HG03565 (cell line): ENCODE data around the gene ITGB5.
"Not testable (repeated sequence)": the region's sequence is repeated elsewhere in the genome, so short reads cannot be mapped to it uniquely, and the experiment has no call there.

Experiments used
- ATAC-seq: cut with Tn5 transposase; IDR thresholded peaks from one replicate; pipeline ENCODE4 v1.9.1; 2021; ENCODE audit warnings: mild to moderate bottlenecking, moderate library complexity; ENCODE audit not compliant: unreplicated experiment

ITGB5 gene

DNA sequence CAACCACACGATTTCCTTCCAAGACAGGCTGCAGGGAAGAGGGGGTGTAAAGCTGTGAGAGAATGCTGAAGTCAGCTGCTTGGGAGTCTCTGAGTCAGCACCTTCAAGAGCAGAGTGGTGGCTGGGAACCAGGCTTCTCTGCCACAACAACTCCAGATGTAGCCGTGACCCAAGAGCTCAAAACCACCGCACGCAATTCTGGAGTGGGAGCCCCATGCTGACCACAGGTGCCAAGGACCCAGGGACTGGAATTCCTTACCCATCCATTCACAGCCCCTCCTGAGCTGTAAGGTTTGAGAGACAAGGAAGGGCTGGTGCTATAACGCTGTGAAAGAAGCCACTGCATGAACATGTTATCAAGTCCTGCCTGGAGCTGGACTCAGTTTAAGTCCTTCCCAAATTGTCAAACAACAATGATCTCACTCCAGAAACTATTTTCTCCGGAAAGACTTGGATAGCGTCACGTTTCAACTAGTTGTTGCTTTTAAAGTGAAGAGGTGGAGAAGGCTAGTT is 95.5 kb downstream of the ITGB5 start:
- ATAC-seq = no peak

DNA sequence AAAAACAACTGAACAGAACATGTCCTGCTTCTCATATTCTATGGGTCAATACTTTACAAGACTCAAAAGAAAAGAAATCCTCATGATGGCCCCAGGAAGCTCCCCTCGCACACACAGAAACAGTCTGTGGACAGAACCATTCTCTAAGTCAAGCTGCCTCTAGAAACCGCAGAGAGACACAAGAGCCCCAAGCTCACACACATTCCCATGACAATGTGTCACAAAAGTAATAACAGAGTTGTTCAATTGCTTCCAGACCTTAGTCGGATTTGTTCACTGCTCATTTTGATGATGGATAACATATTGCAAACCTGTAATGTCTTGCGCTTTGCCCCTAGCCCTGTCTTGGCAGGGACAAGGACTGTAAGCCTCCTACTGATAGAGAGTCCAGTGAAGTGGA is 96.0 kb downstream of the ITGB5 start:
- no peak for ATAC-seq

DNA sequence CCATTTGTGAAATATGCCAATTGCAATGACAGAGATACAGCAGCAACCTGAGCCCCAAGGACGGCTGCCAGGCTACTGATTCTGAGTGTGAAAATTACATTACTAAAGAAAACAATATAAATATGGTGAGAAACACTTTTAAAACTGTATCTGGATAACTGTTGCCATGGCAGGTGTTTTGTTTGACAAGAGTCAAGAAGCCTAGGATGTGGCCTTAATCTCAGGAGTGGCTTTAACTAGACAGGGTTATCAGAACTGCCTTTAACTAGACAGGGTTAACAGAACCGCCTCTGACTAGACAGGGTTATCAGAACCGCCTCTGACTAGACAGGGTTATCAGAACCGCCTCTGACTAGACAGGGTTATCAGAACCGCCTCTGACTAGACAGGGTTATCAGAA is 98.1 kb downstream of the ITGB5 start:
- ATAC-seq = not testable (repeated sequence)

DNA sequence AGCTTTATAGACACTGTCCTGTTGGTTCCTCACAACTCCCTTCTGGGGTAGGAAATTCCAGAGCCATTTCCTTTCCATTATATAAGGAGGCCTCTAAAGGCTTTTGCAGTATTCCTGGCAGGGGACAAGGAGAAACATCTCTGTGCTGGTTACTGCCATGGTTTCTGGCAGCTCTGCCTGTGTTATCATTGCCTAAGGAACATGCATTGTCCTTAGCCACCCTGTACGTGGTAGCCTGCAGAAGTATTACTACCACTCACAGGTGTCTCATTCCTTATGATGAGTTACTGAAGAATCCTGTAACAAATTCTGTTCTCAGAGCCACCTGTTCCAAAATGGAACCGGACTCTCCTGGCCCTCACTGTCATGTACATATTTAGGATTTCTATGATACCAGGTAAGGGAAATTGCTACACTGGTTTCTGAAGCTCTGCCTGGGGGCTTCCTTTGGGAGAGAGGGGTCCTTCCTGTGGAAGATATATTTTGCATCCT is 98.9 kb downstream of the ITGB5 start:
- ATAC-seq = no peak

DNA sequence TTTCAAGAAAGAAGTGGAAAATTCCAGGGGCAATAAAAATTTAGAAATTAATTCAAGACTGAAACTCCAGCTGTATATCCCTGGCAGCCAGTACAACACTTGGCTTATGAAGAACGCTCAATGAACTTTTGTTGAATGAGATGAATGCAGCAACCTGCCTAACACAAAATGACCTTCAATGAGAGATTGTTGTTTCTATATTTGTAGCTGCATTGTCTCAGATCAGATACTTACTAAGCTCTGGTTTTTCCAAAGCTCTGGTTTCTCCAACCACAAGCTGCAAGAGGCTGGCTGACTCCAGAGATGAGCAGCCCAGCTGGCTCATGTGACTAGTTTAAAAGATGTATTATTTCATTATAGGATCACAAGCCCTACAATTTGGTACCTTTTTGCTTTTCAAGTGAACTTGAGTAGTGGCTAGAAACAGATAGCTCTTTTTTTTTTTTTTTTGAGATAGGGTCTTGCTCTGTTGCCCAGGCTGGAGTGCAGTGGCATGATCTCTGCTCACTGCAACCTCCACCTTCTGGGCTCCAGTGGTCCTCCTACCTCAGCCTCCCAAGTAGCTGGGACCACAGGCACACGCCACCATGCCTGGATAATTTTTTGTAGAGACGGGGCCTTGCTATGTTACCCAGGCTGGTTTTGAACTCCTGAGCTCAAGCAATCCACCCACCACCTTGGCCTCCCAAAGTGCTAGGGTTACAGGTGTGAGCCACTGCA is 99.5 kb downstream of the ITGB5 start:
- no peak for ATAC-seq

DNA sequence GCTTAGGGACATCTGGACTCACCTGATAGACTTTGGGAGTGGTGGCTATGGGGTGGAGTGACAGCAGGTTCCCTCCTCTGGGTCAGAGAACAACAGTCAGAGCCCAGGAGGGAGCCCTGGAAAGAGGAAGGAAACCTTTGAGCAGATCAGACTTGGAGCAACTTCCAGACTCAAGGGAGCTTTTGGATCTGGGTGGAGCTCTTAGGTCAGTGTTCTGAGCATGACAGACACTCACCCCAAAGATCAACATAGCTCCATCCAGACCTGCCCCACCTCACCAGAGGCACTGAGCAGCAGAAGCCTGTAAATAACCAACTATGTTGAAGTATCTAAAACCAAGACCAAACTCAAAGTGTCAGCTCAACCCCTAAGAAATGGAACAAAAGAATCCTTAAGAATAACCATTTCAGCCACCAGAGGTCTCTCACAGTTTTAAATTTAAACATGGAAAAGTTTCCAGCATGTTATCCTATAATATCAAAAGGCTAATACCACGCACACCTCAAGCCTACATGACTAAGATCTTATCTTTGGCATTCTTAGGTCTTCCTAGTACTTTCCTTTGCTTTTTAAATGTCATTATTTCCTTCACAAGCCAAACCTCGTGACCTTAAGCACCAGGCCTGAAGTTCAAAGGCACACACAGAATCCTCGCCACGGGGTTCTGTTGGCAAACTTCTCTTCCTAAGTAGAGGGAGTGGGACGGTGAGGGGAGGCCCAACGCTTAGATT is 100.5 kb downstream of the ITGB5 start:
- ATAC-seq = no peak

DNA sequence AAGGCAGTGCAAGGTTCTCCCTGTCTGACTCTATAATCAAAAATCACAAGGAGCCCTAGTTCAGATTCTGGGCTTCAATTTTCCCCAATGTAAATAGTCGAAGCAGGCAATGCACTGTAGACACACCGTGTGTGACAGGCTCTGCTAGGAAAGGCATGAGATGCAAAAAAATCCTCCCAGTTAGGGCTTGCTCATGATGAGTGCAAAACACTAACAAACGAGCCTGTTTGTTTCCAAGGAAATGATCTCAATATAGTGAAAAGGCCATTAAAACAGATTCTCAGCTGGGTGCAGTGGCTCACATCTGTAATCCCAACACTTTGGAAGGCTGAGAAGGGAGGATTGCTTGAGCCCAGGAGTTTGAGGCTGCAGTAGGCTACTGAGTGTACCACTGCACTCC is 101.2 kb downstream of the ITGB5 start:
- ATAC-seq = no peak

DNA sequence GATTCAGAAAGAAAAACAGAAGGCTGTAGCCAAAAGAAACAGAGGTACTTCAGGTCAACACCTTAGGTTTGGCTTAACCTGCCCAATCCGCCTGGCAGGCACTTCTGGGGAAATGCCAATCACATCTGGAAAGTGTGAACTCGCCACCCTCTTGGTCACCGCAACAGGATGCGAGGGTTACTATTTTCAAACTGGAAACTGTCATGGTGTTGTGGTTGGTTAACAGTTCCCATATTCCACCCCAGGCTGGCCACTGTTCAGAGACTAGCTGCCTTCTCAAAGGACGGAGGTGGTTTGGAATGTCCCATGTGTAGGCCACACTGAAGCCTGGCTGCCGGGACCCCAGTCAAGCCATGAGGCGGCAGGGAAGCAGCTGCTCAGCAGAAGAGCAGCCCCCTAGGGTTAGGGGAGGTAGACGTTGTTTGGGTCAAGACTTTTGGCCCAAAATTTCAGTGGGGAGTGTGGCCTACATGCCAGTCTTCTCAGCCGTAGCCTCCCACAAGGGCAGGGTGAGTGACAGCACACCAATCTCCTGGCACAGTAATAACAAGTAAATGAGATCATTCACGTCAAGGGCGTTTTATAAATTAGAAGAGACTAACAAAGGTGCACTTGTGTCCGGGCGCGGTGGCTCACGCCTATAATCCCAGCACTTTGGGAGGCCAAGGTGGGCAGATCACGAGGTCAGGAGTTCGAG is 102.3 kb downstream of the ITGB5 start:
- no peak for ATAC-seq

DNA sequence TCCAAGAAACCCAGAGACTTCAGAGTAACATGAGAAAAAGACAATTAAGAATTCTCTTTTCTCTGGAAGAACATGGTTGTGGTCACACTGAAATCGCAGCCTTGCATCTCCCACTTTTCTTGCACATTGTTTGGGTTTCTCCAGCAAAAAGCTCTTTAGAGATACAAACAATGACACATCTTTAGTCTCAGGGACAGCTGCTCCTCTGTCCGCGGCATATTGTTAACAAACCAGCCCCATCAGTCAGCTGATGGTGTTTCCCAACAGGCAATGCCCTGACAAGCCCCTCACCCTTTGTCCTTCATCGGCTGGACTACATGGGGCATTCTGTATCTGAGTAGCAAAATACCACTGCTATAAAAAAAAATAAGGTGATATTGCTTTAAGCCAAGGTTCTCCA is 103.5 kb downstream of the ITGB5 start:
- no peak for ATAC-seq

DNA sequence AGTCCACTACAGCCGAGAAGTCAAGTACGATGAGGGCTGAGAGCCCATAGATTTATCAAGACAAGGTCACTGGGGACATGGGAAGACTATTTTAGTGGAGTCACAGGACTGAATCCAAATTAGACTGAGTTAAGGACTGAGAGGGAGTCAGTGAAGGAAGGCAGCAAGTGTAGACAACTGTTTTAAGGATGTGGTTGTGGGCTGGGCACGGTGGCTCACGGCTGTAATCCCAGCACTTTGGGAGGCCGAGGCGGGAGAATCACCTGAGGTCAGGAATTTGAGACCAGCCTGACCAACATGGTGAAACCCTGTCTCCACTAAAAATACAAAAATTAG is 104.8 kb downstream of the ITGB5 start:
- not testable (repeated sequence) for ATAC-seq

DNA sequence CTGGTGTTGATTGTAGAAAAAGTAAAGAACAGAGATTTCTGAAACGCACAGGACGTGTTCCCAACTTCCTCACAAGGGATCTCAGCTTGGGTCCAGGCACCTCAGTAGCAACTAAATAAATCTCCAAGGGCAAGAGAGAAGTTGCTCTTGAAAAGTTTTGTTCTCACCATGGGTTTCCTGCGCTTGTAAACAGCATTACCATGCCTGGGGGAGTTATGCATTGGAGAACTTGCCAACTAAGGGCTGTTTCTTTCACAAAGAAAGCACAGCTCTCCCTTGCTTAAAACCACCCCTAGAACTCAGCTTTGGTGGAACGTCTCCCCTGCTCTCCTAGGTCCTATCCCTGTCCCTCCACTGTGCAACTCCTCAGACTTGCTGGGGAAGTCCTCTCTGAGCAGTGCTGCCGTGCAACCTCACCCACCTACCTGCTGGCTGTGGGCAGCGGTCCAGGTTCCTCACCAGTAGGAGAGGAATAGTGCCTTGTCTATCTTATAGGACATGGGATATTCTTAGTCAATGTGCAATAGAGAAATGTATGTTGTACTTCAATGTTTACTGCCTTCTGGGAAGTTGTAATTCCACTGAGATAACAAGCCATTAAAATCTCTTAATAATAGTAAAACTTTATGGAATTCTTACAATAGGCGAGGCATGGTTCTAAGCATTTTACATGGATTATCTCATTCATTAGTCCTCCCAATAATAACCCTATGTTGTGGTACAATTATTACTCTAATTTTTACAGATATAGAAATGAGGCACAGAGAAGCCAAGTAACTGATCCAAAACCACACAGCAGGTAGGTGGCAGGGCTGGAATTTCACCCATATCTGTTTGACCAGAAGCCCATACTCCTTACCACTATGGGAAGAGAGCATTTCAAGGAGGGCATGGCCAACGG is 105.4 kb downstream of the ITGB5 start:
- no peak for ATAC-seq

DNA sequence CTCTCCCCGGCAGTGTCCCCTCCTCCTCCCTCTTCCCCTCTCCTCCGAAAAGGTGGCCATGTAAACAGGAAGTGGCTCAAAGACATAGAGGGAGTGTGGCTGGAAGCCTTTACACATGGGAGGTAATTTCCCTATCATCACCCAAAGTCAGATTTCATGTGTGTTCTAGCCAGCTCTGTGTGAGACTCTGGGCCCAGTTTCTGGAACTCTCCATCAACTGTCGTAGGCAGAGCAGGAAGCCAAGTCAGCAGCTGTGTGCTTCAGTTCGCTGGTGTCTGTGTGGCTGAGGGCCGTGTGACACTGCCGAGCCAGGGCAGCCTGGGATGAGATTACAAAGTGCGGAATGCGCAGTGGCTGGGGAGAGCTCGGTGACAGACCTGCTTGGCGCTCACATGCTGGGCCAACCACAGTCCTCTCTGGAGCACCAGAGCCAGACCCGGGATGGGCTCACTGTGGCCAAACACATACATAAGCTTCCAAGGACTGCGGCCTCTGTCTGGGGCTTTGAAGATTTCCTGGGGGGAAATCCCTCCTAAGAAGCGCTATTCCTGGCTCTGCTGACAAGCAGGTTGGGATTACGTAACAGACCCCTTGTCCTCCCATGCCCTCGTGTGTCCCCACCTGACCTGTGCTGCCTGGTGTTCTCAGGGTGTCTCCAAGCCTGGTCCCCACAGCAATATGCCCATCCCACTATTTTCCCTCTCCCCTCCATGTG is 106.2 kb downstream of the ITGB5 start:
- no peak for ATAC-seq

DNA sequence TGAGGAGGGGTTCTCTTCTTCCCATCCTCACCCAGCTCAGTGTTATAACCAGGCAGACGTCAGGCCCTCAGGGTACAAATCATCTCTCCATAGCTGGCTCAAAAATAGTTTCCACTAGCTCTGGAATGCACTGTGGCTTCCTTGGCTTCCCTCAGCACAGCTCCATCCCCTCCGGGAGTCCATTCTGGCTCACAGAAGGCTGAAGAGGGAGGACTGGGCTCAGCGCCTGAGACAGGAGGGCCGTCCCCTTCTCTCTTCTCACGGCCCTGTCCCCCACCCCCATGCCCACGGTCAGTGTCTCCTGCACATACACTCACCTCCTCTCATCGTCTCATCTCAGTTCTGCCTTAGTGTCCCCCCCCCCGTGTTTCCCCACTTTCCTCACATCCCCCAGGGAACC is 106.8 kb downstream of the ITGB5 start:
- no peak for ATAC-seq

DNA sequence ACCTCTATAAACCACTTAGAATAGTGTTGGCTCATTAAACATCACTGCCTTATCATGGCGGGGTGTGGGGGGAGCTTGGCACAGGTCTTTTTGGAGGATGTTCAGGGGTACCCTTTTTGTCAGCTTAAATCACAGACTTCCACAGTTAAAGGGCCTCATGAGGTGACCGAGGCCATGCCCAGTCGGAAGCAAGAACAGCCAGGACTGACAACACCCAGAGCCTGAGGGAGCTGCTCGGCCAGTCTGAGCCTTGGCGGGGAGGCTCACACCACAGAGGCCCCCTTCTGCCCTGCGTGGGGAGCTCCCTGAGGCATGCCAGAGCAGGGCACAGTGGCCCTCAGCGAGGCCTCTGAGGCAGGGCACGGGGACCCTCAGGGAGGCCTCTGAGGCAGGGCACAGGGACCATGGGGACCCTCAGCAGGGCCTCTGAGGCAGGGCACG is 107.4 kb downstream of the ITGB5 start:
- no peak for ATAC-seq

DNA sequence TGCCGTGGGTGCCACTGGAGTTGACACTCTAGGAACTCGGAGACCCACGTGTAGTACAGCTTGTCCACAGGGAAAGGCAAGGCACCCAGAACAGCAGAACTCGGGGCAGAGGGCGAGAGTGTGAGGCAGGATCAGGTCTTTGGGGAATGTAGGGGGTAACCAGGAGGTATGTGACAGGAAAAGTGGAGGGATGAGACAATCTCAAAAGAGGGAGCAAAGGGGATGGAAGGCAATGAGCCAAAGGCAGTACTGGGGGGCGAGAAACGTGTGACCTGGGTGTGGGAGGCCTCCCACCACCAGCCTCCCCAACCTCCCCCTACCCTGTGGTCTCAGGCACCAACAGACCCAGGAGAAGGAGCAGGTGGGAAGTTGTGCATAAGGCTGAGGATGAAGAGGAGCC is 108.0 kb downstream of the ITGB5 start:
- no peak for ATAC-seq

DNA sequence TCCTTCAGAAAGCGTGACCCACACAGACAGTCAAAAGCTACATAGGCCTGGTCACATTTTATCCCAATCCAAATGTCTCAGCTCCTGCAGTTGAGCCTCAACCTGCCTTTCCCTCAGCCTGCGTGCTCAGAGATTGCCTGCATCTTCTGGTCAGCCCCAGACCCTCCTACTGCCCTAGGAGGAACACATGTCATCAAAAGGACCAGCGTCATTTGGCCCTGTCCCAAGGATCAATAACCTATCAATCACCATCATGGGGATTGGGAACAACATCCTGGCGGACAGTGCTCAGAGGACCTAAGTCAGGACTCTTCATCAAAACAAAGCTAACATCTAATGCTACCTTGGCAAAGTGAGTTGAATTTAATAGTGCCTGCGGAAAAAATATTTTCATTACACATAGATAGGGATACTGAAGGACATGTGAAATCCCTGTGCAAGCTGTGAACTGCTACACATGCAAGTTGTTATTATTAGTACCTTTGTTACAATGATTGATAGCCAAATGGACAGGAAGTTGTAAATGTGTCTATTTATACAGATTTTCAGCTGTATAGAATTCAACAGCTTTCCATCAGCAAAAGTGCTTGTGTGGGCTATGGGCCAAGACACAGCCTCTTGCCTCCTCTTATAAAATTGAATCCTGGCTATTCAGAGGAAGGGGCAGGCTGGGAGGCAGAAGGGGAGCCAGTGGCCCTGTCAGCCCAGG is 109.2 kb downstream of the ITGB5 start:
- no peak for ATAC-seq

DNA sequence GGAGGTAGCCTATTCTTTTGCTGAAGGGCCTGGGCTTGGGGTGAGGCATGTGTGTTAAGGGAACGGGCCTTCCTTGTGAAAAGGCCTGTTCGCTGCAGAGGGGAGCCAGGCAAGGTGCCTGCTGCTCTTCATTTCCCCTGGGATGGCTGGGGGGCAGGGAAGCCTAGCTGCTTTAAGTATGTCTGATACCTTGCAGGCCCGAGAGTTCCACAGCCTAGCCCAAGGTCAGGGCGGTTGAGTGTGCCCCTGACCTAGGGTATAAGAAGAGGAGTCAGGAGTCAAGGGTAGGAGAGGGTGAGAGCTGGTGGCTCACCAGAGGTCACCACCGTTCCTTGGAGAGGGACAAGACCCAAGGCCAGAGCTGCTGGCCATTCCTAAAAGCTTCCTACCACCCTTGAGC is 110.3 kb downstream of the ITGB5 start:
- ATAC-seq = no peak

DNA sequence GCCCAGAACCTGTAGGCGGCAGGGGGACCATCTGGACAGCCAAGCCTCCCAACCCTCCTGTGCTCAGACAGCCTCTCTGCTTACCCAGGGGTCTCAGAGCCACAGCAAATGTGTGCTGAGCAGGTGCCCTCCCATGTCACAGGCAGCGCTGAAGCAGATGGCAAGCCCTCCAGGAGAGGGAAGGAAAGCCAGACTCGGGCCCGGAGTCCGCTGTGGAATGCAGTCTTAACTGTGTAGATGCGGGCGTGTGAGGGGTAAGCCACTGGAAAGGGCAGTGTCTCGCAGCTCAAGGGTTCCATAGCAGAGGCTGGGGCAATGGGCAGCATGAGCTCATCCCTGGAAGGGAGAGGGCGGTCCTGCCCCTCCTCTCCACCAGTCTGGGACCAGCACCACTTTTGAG is 111.3 kb downstream of the ITGB5 start:
- ATAC-seq = no peak

DNA sequence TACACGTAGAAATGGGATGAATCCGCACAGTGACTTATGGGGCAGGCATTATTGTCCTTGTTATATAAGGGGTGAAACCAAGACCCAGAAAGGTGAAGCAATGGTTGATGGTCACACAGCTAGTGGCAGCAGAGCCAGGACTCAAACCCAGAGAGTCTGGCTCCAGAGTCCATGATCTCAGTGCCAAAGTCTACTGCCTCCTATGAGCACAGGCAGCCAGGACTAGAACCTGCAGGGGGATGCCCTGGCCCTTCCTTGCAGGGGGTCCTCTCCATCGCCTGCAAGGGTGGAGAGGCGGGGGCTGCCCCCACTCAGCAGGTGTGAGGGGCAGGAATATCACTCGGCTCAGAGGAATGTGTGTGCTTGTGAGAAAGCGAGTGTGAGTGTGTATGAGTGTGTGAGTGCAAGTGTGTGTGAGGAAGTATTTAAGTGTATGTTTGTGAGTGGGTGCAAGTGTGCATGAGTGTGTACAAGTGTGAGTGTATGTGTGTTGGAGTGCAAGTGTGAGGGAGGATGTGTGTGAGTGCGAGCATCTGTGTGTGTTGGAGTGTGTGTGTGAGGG is 112.2 kb downstream of the ITGB5 start:
- ATAC-seq = no peak
